Common myeloid progenitor, CD34-positive (primary cell): ENCODE data around the gene UNC13D.

Source experiments
- CTCF ChIA-PET: fragments of 350-600 bp; sonication (Branson Sonifier 250); formaldehyde crosslinking; loops from one replicate; lab custom pipeline; 2021; ENCODE audit warnings: antibody characterized with exemption; lab: Charles Lee
- POLR2A ChIA-PET: fragments of 350-600 bp; sonication (Branson Sonifier 250); formaldehyde crosslinking; loops from one replicate; lab custom pipeline; 2021; ENCODE audit warnings: antibody characterized with exemption; lab: Charles Lee
- DNase-seq, 3 donors: peaks; one replicate each; pipeline versions ENCODE4 v3.0.0 to v3.0.0-alpha.2; 2013
- H3K27ac ChIP-seq, 2 experiments: 1 replicate in 1 of 2; 2 replicates in 1 of 2; pipeline ENCODE4 v1.7.0; 2013; ENCODE audit warnings: inconsistent platforms in 2 of 2, low read length in 2 of 2, mild to moderate bottlenecking in 2 of 2, low read depth in 1 of 2, moderate library complexity in 1 of 2; ENCODE audit not compliant: severe bottlenecking in 2 of 2, insufficient read depth in 1 of 2, poor library complexity in 1 of 2
- H3K27me3 ChIP-seq, 5 experiments: replicated peaks in 2 of 5; 1 replicate in 3 of 5; 2 replicates in 2 of 5; pipeline versions ENCODE4 v1.6.1 to v1.7.0; 2013; ENCODE audit warnings: low read length in 4 of 5, mild to moderate bottlenecking in 2 of 5, moderate library complexity in 2 of 5, inconsistent platforms in 1 of 5; ENCODE audit not compliant: insufficient read depth in 5 of 5, control insufficient read depth in 4 of 5
- H3K36me3 ChIP-seq, 4 experiments: 1 replicate in 2 of 4; 2 replicates in 2 of 4; pipeline versions ENCODE4 v1.6.1 to v1.7.0; 2013; ENCODE audit warnings: low read length in 3 of 4, control low read depth in 1 of 4, mild to moderate bottlenecking in 1 of 4; ENCODE audit not compliant: control insufficient read depth in 4 of 4, insufficient read depth in 4 of 4
- H3K4me1 ChIP-seq, 4 experiments: 1 replicate in 3 of 4; 2 replicates in 1 of 4; pipeline versions ENCODE4 v1.6.1 to v1.7.1; 2013; ENCODE audit warnings: low read length in 3 of 4, mild to moderate bottlenecking in 3 of 4, control low read depth in 1 of 4, inconsistent platforms in 1 of 4, moderate library complexity in 1 of 4; ENCODE audit not compliant: control insufficient read depth in 4 of 4, insufficient read depth in 4 of 4; ENCODE audit errors: control extremely low read depth in 1 of 4
- H3K4me3 ChIP-seq, 7 experiments: 1 replicate in 4 of 7; 2 replicates in 3 of 7; pipeline versions ENCODE4 v1.5.1 to v1.7.0; 2013; ENCODE audit warnings: mild to moderate bottlenecking in 7 of 7, low read length in 6 of 7, moderate library complexity in 6 of 7, inconsistent platforms in 2 of 7, low read depth in 2 of 7, control low read depth in 1 of 7; ENCODE audit not compliant: insufficient read depth in 4 of 7, control insufficient read depth in 1 of 7; ENCODE audit errors: extremely low read depth in 1 of 7
- H3K9me3 ChIP-seq, 5 experiments: 1 replicate in 4 of 5; 2 replicates in 1 of 5; pipeline versions ENCODE4 v1.6.1 to v1.7.1; 2013; ENCODE audit warnings: low read length in 4 of 5, mild to moderate bottlenecking in 2 of 5, inconsistent platforms in 1 of 5, low read depth in 1 of 5, moderate library complexity in 1 of 5; ENCODE audit not compliant: control insufficient read depth in 4 of 5, insufficient read depth in 2 of 5; ENCODE audit errors: control extremely low read depth in 1 of 5
- WGBS: methylation state at CpG from one replicate; pipeline ENCODE4 v1.1.5; 2013; ENCODE audit not compliant: insufficient coverage; 5-methylcytosine and 5-hydroxymethylcytosine counted together

UNC13D gene

DNA sequence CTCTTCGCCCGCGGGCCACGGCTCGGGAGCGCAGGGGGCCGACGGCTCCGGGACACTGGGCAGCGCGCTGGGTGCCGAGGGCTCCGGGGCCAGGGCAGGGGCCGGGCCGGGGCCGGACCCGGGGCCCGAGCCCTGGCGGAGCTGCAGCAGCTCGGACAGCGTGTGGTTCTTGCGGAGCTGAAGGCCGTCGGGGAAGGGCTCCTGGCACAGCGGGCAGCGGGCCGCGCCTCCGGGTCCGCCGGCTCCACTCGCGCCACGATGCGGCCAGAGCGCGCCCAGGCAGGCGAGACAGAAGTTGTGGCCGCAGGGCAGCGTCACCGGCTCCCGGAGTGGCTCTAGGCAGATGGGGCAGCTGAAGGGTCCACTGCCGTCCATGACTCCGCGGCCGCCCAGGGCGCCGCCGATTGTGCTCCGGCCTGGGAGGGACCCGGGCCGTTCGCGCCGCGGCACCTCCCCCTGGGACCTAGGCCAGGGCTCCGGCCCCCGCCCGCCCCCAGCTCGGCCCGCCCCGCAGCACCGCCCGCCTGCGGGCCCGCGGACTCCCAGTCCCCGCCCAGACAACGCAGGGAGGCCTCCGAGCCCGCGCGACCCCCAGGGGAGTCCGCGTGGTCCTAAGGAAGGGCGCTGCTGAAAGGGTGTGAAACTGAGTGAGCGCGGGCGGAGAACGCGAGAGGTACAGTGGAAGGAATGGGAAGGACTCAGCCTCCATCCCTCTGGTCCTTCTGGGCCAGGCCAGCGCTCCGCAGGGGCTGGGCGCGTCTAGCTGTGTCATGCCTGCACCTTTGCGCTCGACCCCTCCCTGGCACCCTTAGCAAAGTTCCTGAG is 34.2 kb upstream of the UNC13D start, which contains the start of gene TRIM47:
TSS of gene TRIM47 (minus strand) at position 408 of the 825 bp plus-strand sequence. CDS start at position 375, 33 bp downstream.
- Histone ChIP-seq H3K36me3 (peaks cover 0 to 16% (median 7%) of the 10 kb centered on the region in 4 experiments), H3K27me3 (no peaks in the 10 kb centered on the region), H3K27ac (no peak within 1 kb of the TSS), H3K4me3 (peak within 1 kb of the TSS; percentile 39 to 83 (median 69)), H3K9me3 (no peaks in the 10 kb centered on the region), H3K4me1 (peaks cover 0 to 49% (median 44%) of the 10 kb centered on the region in 4 experiments)
- ChIA-PET CTCF (interaction anchor here (0.6 to 13.2 kb wide), 12 partner anchors 11 to 124 kb away, joined by 3 to 214 read pairs (median 4); partner anchors contain the start of genes GALK1, MRPL38, TRIM65 and UNC13D), POLR2A (interaction anchor here (0.7 to 2.5 kb wide), 5 partner anchors 18 to 114 kb away, joined by 3 to 17 read pairs (median 4); partner anchors contain the start of genes GALK1, TRIM65 and WBP2)
- WGBS: 1% methylated on average over 67 of the region's 87 CpGs
- DNase-seq: peak; percentile 73 to 91 (median 84)

DNA sequence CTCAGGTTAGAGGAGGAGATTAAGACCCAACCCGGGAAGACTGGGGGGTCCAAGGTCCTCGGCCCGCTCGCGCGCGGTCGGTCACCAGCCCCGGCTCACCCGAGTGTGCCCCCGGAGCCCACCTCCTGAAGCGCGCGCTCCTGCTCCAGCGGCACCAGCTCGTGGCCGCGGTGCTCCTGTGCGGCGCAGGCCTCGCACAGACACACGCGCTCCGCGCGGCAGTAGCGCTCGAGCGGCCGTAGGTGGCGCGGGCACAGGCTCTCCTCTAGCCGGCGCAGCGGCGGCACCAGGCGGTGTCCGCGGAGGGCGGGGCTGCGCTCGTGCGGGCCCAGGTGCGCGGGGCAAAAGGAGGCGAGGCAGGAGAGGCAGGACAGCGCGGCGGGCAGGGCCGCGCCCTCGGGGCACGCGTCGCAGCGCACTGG is 33.6 kb upstream of the UNC13D start:
- peaks cover 0 to 55% (median 47%) of the 10 kb centered on the region in 4 experiments for H3K4me1 ChIP-seq
- peak overlapping the region; percentile 39 to 83 (median 69) for H3K4me3 ChIP-seq
- peak; percentile 69 to 84 (median 80) for DNase-seq
- H3K9me3 ChIP-seq: no peaks in the 10 kb centered on the region
- no peak overlapping the region for H3K27ac ChIP-seq
- WGBS: under 1% methylated on average over 52 of the region's 56 CpGs
- CTCF ChIA-PET: interaction anchor here (0.6 to 13.2 kb wide), 11 partner anchors 10 to 116 kb away, joined by 3 to 214 read pairs (median 3); partner anchors contain the start of genes GALK1, MRPL38, TRIM65 and UNC13D
- H3K36me3 ChIP-seq: peaks cover 0 to 16% (median 7%) of the 10 kb centered on the region in 4 experiments
- no peaks in the 10 kb centered on the region for H3K27me3 ChIP-seq
- POLR2A ChIA-PET: interaction anchor here (1.1 to 2.5 kb wide), 5 partner anchors 19 to 101 kb away, joined by 4 to 17 read pairs (median 5); partner anchors contain the start of genes TRIM65, UNK and WBP2

DNA sequence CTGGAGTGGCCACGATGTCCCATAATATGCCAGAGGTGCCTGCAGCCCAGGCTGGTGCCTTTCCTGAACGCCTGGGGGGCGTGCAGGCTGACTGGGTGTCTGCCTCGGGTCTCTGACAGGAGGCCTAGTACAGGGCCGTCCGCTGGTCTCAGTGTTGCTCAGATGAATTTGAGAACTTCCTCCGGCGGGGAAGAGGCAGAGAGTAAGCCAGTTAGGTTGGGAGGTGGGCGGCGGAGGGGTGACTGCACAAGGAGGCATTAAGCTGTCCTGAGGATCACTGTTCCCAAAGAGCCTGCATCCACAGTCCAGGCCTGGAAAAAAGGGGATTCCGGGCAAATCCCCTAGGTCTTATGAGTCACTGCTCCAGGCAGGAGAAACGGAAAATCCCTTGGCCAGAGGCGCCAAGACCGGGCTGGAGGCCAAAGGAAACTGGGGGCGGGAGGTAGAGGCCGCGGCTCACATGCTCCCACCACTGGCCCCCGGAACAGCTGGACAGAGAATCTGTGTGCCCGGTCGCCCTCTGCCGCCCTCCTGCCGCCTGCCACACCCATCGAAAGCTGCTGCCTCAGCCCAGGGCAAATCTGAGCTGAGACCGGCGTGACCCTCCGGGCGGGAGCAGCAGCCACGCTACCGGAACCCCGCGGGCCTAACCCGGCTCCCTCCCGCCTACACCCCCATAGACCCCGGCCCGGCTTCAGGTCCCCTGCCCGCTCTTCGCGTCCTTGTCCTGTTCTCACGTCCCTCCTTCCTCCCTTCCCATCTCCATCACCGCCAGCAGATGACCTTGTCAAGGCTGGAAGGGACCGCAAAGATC is 32.9 kb upstream of the UNC13D start:
- Histone ChIP-seq H3K36me3 (peaks cover 0 to 16% (median 7%) of the 10 kb centered on the region in 4 experiments), H3K4me3 (peak overlapping the region; percentile 39 to 83 (median 69)), H3K4me1 (peaks cover 0 to 61% (median 53%) of the 10 kb centered on the region in 4 experiments), H3K27ac (no peak overlapping the region), H3K9me3 (no peaks in the 10 kb centered on the region), H3K27me3 (no peaks in the 10 kb centered on the region)
- ChIA-PET POLR2A (interaction anchor here (0.7 to 2.5 kb wide), 7 partner anchors 18 to 101 kb away, joined by 3 to 17 read pairs (median 4); partner anchors contain the start of genes TRIM65, UNK and WBP2), CTCF (interaction anchor here (0.8 to 13.2 kb wide), 9 partner anchors 9 to 112 kb away, joined by 3 to 214 read pairs (median 4); partner anchors contain the start of genes GALK1, MRPL38, TRIM65 and UNC13D)
- WGBS: 14% methylated on average over 31 of the region's 41 CpGs
- peak in 1 of 3 donors; percentile 14 for DNase-seq

- Histone ChIP-seq H3K9me3 (no peaks in the 10 kb centered on the region), H3K4me3 (peak overlapping the region in 5 of 7 experiments; percentile 15 to 83 (median 72)), H3K27me3 (no peaks in the 10 kb centered on the region), H3K4me1 (peaks cover 0 to 63% (median 53%) of the 10 kb centered on the region in 4 experiments), H3K27ac (no peak overlapping the region), H3K36me3 (peaks cover 0 to 16% (median 7%) of the 10 kb centered on the region in 4 experiments)
- peak; percentile 75 to 91 (median 86) for DNase-seq
- POLR2A ChIA-PET: interaction anchor here (0.5 to 1.3 kb wide), 6 partner anchors 12 to 224 kb away, joined by 3 to 6 read pairs (median 3); partner anchors contain the start of genes UNK and WBP2
- WGBS: 19% methylated on average over 24 of the region's 26 CpGs
- CTCF ChIA-PET: interaction anchor here (0.9 to 13.2 kb wide), 10 partner anchors 9 to 181 kb away, joined by 3 to 214 read pairs (median 6); partner anchors contain the start of genes GALK1, TRIM65, UNC13D and WBP2
Observed at GRCh38 chr17:75876190-75876937, 32.2 kb upstream of the UNC13D start.

GRCh38 chr17:75875940-75876189 is 31.7 kb upstream of the UNC13D start:
- no peak for DNase-seq
- peaks cover 0 to 16% (median 7%) of the 10 kb centered on the region in 4 experiments for H3K36me3 ChIP-seq
- ChIA-PET CTCF (interaction anchor here (0.9 to 13.2 kb wide), 9 partner anchors 9 to 181 kb away, joined by 3 to 214 read pairs (median 4); partner anchors contain the start of genes TRIM65, UNC13D and WBP2), POLR2A (interaction anchor here (0.6 to 1.3 kb wide), 4 partner anchors 15 to 224 kb away, joined by 3 to 4 read pairs (median 3); partner anchors contain the start of gene WBP2)
- peak overlapping the region in 4 of 7 experiments; percentile 51 to 83 (median 70) for H3K4me3 ChIP-seq
- H3K27ac ChIP-seq: no peak overlapping the region
- H3K4me1 ChIP-seq: peaks cover 0 to 63% (median 53%) of the 10 kb centered on the region in 4 experiments
- H3K27me3 ChIP-seq: no peaks in the 10 kb centered on the region
- no peaks in the 10 kb centered on the region for H3K9me3 ChIP-seq
- 49% methylated on average over 5 of the region's 5 CpGs for WGBS
